Measurements from ENCODE around the gene NMU.
A peak's percentile ranks its signal among the peaks of the same experiment; 100 is the strongest.
"Not testable (repeated sequence)": the region's sequence is repeated elsewhere in the genome, so short reads cannot be mapped to it uniquely, and the experiment has no call there.

The NMU gene

GRCh38 chr4:55571806-55572205, 64.3 kb downstream of the NMU start:
- FAIRE-seq (no peak), DNase-seq (ENCODE audit: extremely low spot score, insufficient read length, low read depth) (no peak)

DNA sequence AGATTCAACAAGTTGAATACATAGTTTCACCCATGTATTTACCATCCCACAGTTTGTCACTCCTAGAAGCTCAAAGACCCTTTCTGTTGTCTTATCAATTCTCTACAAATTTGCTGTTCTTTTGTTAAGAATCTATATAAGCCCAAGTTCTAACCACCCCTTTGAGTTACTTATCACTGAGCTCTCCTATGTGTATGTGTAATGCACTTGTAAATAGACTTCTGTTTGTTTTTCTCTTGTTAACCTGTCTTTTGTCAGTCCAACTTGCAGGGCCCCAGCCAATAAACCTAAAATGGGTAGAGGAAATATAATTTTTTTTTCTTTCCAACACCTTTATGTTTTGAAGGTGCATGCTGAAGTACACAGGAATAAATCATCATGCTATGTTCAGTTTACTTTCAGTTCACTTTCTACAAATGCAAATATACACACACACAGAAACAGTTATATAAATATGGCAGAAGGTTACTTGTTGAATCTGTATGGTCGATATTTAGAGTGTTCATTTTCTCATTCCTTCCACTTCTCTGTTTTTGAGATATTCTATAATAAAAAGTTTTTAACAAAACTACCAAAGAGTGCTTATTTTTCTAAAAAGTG, 67.1 kb downstream of the NMU start:
- DNase-seq (ENCODE audit: extremely low spot score, insufficient read length, low read depth), result no peak
- FAIRE-seq, result no peak

DNA sequence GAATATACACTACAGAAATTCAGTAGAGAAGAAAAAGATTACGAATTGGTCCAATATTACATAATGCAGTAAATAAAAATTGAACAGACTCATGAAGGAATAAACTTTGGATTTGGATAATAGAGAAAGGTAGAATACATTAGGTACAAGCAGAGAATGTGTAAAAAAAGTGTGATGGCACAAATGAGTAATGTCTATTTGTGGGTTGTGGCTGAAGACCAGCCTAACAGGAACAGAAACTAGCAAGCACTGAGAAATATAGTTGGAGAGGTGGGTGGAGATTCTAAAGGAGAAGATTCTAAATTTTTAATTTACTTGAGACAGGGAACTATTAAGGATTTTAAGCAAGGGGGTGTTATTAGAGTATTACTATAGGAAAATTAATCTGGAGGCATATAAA, 74.2 kb downstream of the NMU start:
- DNase-seq (ENCODE audit: extremely low spot score, insufficient read length, low read depth) (no peak), FAIRE-seq (peak; percentile 87)

- no peak for FAIRE-seq
These were observed 76.0 kb downstream of the NMU start for GRCh38 chr4:55560096-55560495.

GRCh38 chr4:55554453-55555030, 81.6 kb downstream of the NMU start:
- FAIRE-seq, result no peak
- DNase-seq (ENCODE audit: extremely low spot score, insufficient read length, low read depth), result no peak

More at GRCh38 chr4:55560096-55560495, 76.0 kb downstream of the NMU start:
- no peak for DNase-seq (ENCODE audit: extremely low spot score, insufficient read length, low read depth)

DNA sequence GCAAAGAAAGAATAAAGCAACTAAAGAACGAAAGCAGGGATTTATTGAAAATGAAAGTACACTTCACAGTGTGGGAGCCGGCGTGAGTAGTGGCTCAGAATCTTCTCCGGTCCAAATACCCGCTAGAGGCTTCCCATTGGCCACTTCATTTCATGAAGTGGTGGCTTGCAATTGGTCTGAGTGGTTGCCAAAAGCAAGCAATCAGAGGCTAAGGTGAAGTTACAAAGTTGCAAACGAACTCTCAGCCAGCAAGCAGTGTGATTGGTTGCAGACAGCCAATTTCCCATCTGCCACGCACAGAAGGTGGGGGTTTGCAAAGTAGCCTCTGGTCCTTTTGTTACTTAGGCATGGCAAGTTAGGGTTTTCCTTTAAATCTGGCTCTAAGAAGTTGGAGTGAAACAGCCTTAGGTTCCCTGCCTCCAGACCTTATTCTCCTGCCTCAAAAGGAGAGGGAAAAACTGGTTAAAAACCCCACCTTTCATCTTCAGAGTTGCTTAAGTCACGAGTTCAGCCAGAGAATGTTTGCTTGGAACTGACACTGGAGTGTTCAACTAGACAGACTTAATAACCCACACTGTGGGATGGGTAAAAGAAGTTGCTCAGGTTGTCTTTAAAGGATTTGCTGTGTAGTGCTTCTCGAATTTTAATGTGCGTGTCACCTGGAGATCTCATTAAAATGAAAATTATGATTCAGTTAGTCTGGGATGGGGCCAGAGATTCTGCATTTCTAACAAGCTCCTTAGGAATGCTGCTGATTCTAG, 82.5 kb downstream of the NMU start:
- DNase-seq (ENCODE audit: extremely low spot score, insufficient read length, low read depth) (no peak), FAIRE-seq (no peak)

DNA sequence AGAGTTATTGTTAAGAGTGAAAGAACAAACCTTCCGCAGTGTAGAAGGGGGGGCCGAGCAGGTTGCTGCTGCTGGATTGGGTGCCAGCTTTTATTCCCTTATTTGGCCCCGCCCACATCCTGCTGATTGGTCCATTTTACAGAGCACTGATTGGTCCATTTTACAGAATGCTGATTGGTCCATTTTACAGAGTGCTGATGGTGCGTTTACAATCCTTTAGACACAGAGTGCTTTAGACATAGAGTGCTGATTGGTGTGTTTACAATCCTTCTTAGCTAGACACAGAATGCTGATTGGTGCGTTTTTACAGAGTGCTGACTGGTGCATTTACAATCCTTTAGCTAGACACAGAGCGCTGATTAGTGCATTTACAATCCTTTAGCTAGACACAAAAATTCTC, 84.1 kb downstream of the NMU start:
- not testable (repeated sequence) for FAIRE-seq; DNase-seq (ENCODE audit: extremely low spot score, insufficient read length, low read depth)

- FAIRE-seq, result peak; percentile 5
- no peak for DNase-seq (ENCODE audit: extremely low spot score, insufficient read length, low read depth)
These were observed 86.2 kb downstream of the NMU start for GRCh38 chr4:55549888-55550287.

DNA sequence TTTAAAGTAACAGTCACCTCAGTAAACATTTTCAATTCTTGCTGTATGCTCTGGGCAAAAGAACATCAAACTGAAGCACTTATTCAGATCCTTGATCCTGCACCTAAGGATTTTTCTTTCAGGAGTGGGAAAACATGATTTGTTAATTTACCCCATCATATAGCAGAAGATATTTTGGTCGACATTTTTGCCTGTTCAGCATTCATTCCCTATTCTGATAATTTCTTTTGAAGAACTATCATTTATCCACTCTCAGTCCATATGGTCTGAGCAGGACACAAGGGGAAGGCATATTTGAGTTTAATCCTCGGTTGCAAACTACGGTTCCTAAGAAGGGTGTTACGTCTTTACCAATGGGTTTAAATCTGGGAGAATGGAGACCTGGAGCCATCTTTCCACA, 88.2 kb downstream of the NMU start:
- DNase-seq (ENCODE audit: extremely low spot score, insufficient read length, low read depth) (no peak), FAIRE-seq (no peak)

DNA sequence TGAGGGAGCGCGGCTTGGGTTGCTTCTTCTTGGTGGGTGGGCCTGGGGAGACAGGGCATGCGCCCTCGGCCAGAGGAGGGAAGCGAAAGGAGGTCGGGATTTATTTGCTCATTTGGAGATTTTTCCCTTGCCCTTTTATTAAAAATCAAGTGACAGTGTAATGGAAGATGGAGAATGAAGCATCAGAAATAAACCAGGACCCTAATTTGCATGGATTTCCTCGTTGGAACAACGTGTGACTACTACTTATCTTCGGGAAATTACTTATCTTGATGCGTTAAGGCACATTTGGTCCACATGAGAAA, 88.7 kb downstream of the NMU start:
- FAIRE-seq (peak; percentile 59), DNase-seq (ENCODE audit: extremely low spot score, insufficient read length, low read depth) (no peak)

- FAIRE-seq (peak; percentile 92), DNase-seq (ENCODE audit: extremely low spot score, insufficient read length, low read depth) (peak; percentile 70)
These were observed 89.2 kb downstream of the NMU start, which contains the start of gene CLOCK for GRCh38 chr4:55546756-55547465. Gene CLOCK (minus strand): TSS chr4:55546909. CDS start chr4:55482785, 64,124 bp downstream.

- FAIRE-seq (no peak), DNase-seq (ENCODE audit: extremely low spot score, insufficient read length, low read depth) (no peak)
These were observed 89.7 kb downstream of the NMU start for GRCh38 chr4:55546506-55546755.

GRCh38 chr4:55545641-55546505, 90.2 kb downstream of the NMU start:
- FAIRE-seq (peak; percentile 67), DNase-seq (ENCODE audit: extremely low spot score, insufficient read length, low read depth) (peak; percentile 22)

All from GM18507 (cell line).